Spleen (tissue), 7 donors: ENCODE data around the gene CCDC7.

ENCODE experiments used
- POLR2A ChIP-seq, 3 donors: fragments of 450-650 bp; IDR thresholded peaks; one replicate each; pipeline ENCODE4 v1.5.1; 2017; ENCODE audit warnings: antibody characterized with exemption in 3 of 3, mild to moderate bottlenecking in 1 of 3
- TF ChIP-seq, protein P1 (sequence below), 11 experiments: fragments of 200-600 bp in 7 of 11; fragments of 450-650 bp in 4 of 11; sonication (generic) in 4 of 11; IDR thresholded peaks in 8 of 11; conservative IDR thresholded peaks in 3 of 11; 1 replicate in 7 of 11; 2 replicates in 4 of 11; pipeline versions ENCODE4 v1.4.0 to v1.8.0; 2016 to 2021; ENCODE audit warnings: antibody characterized with exemption in 11 of 11, inconsistent platforms in 4 of 11, mild to moderate bottlenecking in 1 of 11
- donor health status: DM: no; HTN: no; CAD: no; lungs with moderate emphysema.
- donor health status: DM: no; HTN: no; CAD: no.
- donor health status: DM: no; HTN: no; CAD: no.

DNA sequence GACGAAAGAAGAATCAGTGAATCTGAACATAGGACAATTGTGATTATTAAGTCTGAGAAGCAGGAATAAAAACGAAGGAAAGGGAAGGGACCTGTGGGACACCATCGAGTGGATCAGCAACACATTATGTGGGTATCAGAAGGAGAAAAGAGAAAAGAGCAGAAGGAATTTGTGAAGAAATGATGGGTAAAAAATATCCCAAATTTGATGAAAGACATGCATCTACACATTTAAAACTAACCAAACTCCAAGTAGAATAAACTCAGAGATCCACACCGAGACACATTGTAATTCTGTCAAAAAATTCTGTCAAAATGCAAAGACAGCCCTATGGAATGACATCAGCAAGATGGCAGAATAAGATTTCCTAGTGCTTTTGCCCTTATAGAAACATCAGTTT, 341.0 kb downstream of the CCDC7 start:
- TF ChIP-seq, protein P1, sequence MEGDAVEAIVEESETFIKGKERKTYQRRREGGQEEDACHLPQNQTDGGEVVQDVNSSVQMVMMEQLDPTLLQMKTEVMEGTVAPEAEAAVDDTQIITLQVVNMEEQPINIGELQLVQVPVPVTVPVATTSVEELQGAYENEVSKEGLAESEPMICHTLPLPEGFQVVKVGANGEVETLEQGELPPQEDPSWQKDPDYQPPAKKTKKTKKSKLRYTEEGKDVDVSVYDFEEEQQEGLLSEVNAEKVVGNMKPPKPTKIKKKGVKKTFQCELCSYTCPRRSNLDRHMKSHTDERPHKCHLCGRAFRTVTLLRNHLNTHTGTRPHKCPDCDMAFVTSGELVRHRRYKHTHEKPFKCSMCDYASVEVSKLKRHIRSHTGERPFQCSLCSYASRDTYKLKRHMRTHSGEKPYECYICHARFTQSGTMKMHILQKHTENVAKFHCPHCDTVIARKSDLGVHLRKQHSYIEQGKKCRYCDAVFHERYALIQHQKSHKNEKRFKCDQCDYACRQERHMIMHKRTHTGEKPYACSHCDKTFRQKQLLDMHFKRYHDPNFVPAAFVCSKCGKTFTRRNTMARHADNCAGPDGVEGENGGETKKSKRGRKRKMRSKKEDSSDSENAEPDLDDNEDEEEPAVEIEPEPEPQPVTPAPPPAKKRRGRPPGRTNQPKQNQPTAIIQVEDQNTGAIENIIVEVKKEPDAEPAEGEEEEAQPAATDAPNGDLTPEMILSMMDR (IDR thresholded peaks at IDR 0.05 in 8 of 11, conservative IDR thresholded peaks at IDR 0.05 in 3 of 11) = no peak
- no peak for TF ChIP-seq POLR2A (IDR thresholded peaks at IDR 0.05)
